WI38 (cell line): ENCODE measurements around the gene GPR84.

ENCODE experiments used
- H3K4me3 ChIP-seq: 2 replicates; pipeline ENCODE4 v1.5.1; 2011; ENCODE audit warnings: low read depth, mild to moderate bottlenecking, control low read depth, low read length
- TF ChIP-seq, protein P1 (sequence below): IDR thresholded peaks from 2 replicates; pipeline ENCODE4 v1.5.1; 2012; ENCODE audit warnings: low read depth, mild to moderate bottlenecking, control low read depth, low read length

Gene GPR84

DNA sequence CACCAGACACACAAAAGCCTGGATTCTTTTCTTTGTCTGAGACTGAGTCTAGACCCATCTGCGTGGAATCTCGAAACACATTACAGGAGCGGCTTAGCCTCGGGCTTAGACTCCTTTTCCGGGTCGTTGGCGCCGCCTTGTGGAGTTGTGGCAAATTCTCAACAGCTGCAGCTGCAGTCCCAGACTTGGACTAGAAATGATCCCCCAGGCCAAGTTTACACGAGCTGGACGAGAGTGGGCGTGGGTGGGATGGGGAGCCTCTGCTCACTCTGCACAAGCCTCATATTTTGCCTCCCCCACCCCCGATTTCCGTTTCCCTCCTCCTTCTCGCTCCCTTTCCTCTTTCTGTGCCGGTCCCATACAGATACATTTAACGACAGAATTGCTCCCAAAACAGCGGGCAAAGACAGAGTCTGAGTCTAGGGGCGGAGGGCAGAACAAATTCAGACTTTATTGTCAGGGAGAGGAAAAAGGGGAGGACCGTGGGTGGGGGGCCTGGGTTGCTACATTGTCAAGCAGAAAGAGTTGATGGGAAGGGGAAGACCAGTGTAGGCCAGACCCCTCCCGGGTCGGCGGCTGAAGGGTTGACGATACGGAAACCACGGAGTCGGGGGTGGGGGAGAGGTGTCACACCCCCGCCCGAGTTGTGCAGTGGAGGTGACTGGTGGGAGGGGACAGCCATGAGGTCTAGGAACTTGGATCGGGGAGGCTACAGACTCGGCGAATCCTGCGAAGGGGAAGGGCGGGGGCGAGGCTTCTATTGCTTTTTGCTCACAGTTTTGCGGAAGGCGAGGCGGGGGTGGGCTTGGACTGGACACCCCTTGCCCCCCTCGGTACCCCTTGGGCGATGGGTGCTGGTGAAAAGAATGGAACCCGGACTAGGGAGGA, 4.7 kb upstream of the GPR84 start:
- no peak overlapping the region for H3K4me3 ChIP-seq
- TF ChIP-seq, protein P1, sequence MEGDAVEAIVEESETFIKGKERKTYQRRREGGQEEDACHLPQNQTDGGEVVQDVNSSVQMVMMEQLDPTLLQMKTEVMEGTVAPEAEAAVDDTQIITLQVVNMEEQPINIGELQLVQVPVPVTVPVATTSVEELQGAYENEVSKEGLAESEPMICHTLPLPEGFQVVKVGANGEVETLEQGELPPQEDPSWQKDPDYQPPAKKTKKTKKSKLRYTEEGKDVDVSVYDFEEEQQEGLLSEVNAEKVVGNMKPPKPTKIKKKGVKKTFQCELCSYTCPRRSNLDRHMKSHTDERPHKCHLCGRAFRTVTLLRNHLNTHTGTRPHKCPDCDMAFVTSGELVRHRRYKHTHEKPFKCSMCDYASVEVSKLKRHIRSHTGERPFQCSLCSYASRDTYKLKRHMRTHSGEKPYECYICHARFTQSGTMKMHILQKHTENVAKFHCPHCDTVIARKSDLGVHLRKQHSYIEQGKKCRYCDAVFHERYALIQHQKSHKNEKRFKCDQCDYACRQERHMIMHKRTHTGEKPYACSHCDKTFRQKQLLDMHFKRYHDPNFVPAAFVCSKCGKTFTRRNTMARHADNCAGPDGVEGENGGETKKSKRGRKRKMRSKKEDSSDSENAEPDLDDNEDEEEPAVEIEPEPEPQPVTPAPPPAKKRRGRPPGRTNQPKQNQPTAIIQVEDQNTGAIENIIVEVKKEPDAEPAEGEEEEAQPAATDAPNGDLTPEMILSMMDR: peak; percentile 89

DNA sequence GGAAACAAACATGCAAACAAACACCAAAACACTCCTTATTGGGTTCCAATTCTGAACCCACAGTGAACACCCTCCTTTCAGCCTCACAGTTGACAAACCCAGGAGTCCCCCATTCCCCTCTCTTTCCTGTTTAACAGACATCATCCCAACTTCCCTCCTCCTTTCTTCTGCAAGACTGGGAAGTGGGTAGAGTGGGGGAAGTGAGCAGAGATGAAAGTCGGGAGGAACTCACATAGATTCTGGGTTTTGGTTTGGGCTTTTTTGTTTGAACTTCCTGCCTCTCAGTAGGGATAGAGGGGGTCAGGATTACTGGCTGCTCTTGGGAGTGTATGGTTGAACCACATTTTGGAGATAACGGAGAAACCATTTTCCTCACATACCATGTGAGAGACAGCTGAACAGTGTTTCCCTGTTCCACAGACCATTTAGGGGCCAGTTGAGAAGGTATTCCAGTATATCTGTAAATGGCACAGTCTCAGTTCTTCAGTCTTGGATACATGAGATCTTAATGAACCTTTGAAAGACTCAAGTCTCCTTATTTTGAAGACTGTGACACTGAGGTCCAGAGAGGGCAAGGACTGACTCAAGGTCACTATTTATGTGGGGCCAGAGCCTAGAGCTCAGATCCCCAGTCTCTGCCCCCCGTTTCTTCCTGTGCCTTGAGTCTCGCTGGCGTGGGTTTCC, 3.9 kb upstream of the GPR84 start:
- TF ChIP-seq, protein P1: no peak
- no peak overlapping the region for H3K4me3 ChIP-seq

DNA sequence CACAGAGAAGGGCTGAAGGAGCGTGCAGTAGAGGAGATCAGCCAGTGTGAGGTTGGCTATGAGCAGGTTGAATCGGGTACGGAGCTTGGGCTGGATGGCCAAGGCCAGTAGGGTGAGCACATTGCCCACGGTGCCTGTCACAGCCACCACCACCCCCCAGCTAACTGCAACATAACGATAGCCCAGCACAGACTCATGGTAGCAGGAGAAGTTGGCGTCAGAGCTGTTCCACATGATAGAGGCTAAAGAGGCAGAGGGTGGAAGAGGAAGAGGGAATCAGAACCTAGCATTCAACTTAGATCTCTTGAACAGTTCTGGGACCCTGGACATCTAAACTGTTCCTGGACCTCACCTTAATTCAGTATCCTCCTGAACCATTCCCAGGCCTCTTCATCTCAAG, 668 bp downstream of the GPR84 start:
- no peak overlapping the region for H3K4me3 ChIP-seq
- TF ChIP-seq, protein P1: no peak

DNA sequence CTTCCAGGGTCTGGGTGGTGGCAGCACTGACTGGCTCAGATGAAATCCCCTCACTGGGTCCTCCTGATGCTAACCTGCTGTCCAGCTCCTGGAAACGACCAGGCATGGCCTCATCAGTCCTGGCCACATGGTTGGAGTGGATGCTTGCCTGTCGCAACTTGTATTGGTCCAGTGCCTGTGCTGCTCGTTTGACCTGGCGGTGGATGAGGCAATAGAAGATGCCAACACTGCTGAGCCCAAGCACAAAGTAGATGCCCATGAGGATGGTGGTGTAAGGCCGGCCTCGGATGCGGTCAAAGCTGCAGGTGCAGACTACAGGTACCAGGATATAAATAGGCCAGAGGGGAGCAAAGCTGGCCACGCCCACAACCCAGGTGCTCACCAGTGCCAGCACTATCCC, 1.2 kb downstream of the GPR84 start:
- TF ChIP-seq, protein P1: no peak
- H3K4me3 ChIP-seq: no peak overlapping the region

DNA sequence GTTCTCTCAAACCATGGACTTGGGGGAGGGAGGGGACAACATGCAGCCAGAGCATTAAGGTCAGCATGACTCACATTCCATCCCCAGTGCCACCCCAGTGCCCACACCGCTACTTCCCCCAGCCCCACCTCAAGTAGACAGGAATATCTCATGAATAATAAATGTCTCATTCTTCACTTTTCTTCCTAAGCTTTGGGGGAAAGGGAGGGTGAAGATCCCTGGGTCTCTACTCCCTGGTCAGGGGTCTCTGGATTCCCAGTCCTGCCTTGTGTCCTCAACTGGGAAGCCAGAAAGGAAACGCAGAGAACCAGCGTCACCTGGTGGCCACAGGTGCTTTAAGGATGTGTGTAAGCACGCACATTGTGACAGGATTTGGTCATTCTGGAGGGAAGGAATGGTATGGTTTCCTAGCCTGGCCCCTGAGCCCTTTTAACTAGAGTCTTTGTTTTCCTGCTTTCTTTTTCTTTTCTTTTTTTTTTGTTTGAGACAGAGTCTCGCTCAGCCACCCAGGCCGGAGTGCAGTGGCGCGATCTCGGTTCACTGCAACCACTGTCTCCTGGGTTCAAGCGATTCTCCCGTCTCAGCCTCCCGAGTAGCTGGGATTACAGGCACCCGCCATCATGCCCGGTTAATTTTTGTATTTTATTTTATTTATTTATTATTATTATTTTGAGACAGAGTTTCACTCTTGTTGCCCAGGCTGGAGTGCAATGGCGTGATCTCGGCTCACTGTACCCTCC, 3.4 kb downstream of the GPR84 start:
- TF ChIP-seq, protein P1: peak; percentile 68

DNA sequence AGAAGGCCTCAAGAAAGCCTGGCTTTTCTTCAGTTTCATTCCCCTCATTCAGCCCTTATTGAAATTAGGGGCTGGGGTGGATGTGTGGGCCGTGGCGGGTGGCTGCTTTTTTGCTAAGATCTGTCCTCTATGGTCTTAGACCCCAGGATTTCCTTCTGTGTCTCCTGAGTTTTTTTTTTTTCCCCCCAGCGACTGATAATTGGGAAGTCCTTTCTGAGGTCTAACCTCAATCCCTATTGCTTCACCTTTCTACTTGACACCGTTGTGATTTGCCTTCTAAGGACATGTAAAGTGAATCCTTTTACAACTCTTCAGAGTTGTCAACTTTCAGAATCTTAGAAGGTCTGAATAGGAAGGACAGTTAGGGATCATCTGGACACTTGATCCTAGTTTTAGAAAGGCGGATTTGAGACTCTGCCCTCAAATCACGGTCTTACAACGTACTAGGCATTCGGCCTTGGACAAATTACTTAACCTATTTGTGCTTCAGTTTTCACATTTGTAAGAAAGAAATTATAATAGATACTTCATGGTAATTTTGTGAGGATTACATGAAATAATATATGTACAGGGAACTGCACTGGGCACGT, 4.4 kb downstream of the GPR84 start:
- peak overlapping the region; percentile 36 for H3K4me3 ChIP-seq
- TF ChIP-seq, protein P1: no peak

More for the DNA sequence above, 3.4 kb downstream of the GPR84 start:
- H3K4me3 ChIP-seq: no peak overlapping the region
